Astrocyte (in vitro differentiated cells and primary cell): ENCODE measurements around the gene CREB3L2.

Experiments
- CTCF ChIP-seq: IDR thresholded peaks from 2 replicates; pipeline ENCODE4 v1.5.1; 2011; ENCODE audit warnings: low read depth, mild to moderate bottlenecking, inconsistent platforms, low read length, moderate library complexity; ENCODE audit not compliant: insufficient read depth
- EZH2 ChIP-seq: IDR thresholded peaks from 2 replicates; pipeline ENCODE4 v1.6.1; 2012; ENCODE audit warnings: mild to moderate bottlenecking, low read length, inconsistent platforms; ENCODE audit not compliant: insufficient read depth

GRCh38 chr7:137867289-137867688 is 134.6 kb downstream of the CREB3L2 start:
- TF ChIP-seq CTCF (no peak), EZH2 (no peak)
